K562 (cell line): Measurements from ENCODE around the gene JPH3. TPM values are rescaled to one million over a fixed set of nuclear protein-coding genes. Genes with fewer than 3 reads are reported as not detected.

Experiments used
- ATAC-seq: fragments of 200-7000 bp; cut with Tn5 transposase; 3 replicates; pipeline ENCODE4 v1.9.1; 2020; ENCODE audit warnings: moderate library complexity
- BruUV-seq: library from RNA; stranded (reverse); fragments of 400-500 nt; replicated peaks from 2 replicates; lab custom pipeline; 2021; lab: Mats Ljungman, UMichigan
- CTCF ChIA-PET: fragments of 300-600 bp; formaldehyde crosslinking; extraction: SDS; loops from one replicate; lab custom pipeline; 2021; ENCODE audit warnings: low intra/inter-chr PET ratio; lab: Yijun Ruan, JAX
- POLR2A ChIA-PET: fragments of 300-600, 350-650 bp; sonication (Branson Sonifier 250); formaldehyde crosslinking; extraction: SDS; loops from one replicate; lab custom pipeline; 2021; ENCODE audit warnings: antibody characterized with exemption, inconsistent platforms; lab: Yijun Ruan, JAX
- DNase-seq, 4 experiments: peaks; one replicate each; pipeline versions ENCODE4 v3.0.0 to v3.0.0-alpha.2; 2011 to 2018; ENCODE audit warnings: low spot score in 3 of 4, mixed read lengths in 3 of 4; ENCODE audit errors: extremely low read depth in 1 of 4
- FAIRE-seq: peaks from 2 replicates; lab custom pipeline; 2011; peaks lifted over from hg19 to GRCh38; lab: Jason Lieb, UNC
- H2AFZ ChIP-seq: 2 replicates; pipeline ENCODE4 v1.6.0; 2011; ENCODE audit warnings: low read depth, low read length, control low read depth, inconsistent platforms
- H3K27ac ChIP-seq: fragments of 200-600 bp; 3 replicates; pipeline ENCODE4 v1.8.0; 2011; ENCODE audit warnings: low read depth, mild to moderate bottlenecking, control low read depth, inconsistent platforms, low read length, moderate library complexity, mixed read lengths; ENCODE audit errors: extremely low read depth
- H3K27me3 ChIP-seq, 2 experiments: fragments of 300-600 bp in 1 of 2; 2 replicates in 1 of 2; 3 replicates in 1 of 2; pipeline versions ENCODE4 v1.6.0 to v1.8.0; 2011; ENCODE audit warnings: inconsistent platforms in 2 of 2, low read length in 2 of 2, mild to moderate bottlenecking in 1 of 2, mixed read lengths in 1 of 2, moderate library complexity in 1 of 2; ENCODE audit not compliant: control insufficient read depth in 2 of 2, insufficient read depth in 2 of 2
- H3K36me3 ChIP-seq: fragments of 300-600 bp; 3 replicates; pipeline ENCODE4 v1.8.0; 2011; ENCODE audit warnings: mild to moderate bottlenecking, low read length, inconsistent platforms; ENCODE audit not compliant: control insufficient read depth, insufficient read depth
- H3K4me1 ChIP-seq, 2 experiments: fragments of 200-600 bp in 1 of 2; replicated peaks in 1 of 2; 2 replicates in 1 of 2; 3 replicates in 1 of 2; pipeline versions ENCODE4 v1.5.1 to v1.8.0; 2011; ENCODE audit warnings: inconsistent platforms in 2 of 2, low read length in 2 of 2, mild to moderate bottlenecking in 1 of 2, mixed read lengths in 1 of 2, moderate library complexity in 1 of 2; ENCODE audit not compliant: control insufficient read depth in 2 of 2, insufficient read depth in 2 of 2
- H3K4me2 ChIP-seq: 2 replicates; pipeline ENCODE4 v1.6.1; 2011; ENCODE audit warnings: low read length, control low read depth, inconsistent platforms, mixed read lengths; ENCODE audit not compliant: insufficient read depth
- H3K4me3 ChIP-seq: fragments of 200-600 bp; sonication (generic), shearing (Covaris generic); 2 replicates; pipeline ENCODE4 v1.5.1; 2016; ENCODE audit warnings: control low read depth, inconsistent platforms
- H3K79me2 ChIP-seq: fragments of 200-600 bp; 3 replicates; pipeline ENCODE4 v1.8.0; 2011; ENCODE audit warnings: low read length, inconsistent platforms; ENCODE audit not compliant: control insufficient read depth, insufficient read depth
- H3K9ac ChIP-seq, 2 experiments: 2 replicates each; pipeline versions ENCODE4 v1.6.0 to v1.6.1; 2011; ENCODE audit warnings: low read depth in 2 of 2, low read length in 2 of 2, control low read depth in 1 of 2, inconsistent platforms in 1 of 2, mild to moderate bottlenecking in 1 of 2, mixed read lengths in 1 of 2; ENCODE audit not compliant: insufficient read depth in 1 of 2
- H3K9me1 ChIP-seq: one replicate; pipeline ENCODE4 v1.6.0; 2011; ENCODE audit warnings: inconsistent platforms, mild to moderate bottlenecking, low read length, moderate library complexity; ENCODE audit not compliant: control insufficient read depth, insufficient read depth
- H3K9me3 ChIP-seq: replicated peaks from 2 replicates; pipeline ENCODE4 v1.5.1; 2011; ENCODE audit warnings: low read depth, low read length, inconsistent platforms; ENCODE audit not compliant: control insufficient read depth, insufficient read depth
- H4K20me1 ChIP-seq: replicated peaks from 2 replicates; pipeline ENCODE4 v1.6.1; 2011; ENCODE audit warnings: low read length, inconsistent platforms, mixed read lengths; ENCODE audit not compliant: control insufficient read depth, insufficient read depth
- FOSL1 ChIP-seq: fragments of 200-800 bp; sonication (Bioruptor generic); conservative IDR thresholded peaks from 2 replicates; pipeline ENCODE4 v1.6.1; 2016; ENCODE audit warnings: missing genetic modification characterization, missing compliant biosample characterization
- NFE2 ChIP-seq: IDR thresholded peaks from 2 replicates; pipeline ENCODE4 v1.6.1; 2014; ENCODE audit warnings: antibody characterized with exemption, low read depth
- NRF1 ChIP-seq, 2 experiments: fragments of 450-650 bp; IDR thresholded peaks in 1 of 2; conservative IDR thresholded peaks in 1 of 2; 2 replicates each; pipeline ENCODE4 v1.6.1; 2014; ENCODE audit warnings: mild to moderate bottlenecking in 2 of 2
- SREBF2 ChIP-seq: sonication (generic); formaldehyde crosslinking; IDR thresholded peaks from 2 replicates; pipeline ENCODE4 v1.4.0; 2020; ENCODE audit warnings: mild to moderate bottlenecking, missing genetic modification reagents
- ZKSCAN8 ChIP-seq: fragments of 200-800 bp; sonication (Bioruptor generic); IDR thresholded peaks from 2 replicates; pipeline ENCODE4 v1.6.1; 2016; ENCODE audit warnings: missing genetic modification characterization, missing compliant biosample characterization
- ZNF316 ChIP-seq: fragments of 450-650 bp; IDR thresholded peaks from 2 replicates; pipeline ENCODE4 v1.6.1; 2016
- ZNF766 ChIP-seq: fragments of 200-800 bp; sonication (Bioruptor generic); conservative IDR thresholded peaks from 2 replicates; pipeline ENCODE4 v1.6.1; 2016; ENCODE audit warnings: missing genetic modification characterization, missing compliant biosample characterization
- WGBS: fragments of 100-300 bp; shearing (Covaris generic); methylation state at CpG from one replicate; pipeline ENCODE4 v1.1.6; 2016; ENCODE audit warnings: low coverage, mixed read lengths; ENCODE audit not compliant: insufficient coverage; ENCODE audit errors: missing lambda C conversion rate; 5-methylcytosine and 5-hydroxymethylcytosine counted together
- in situ Hi-C: fragments of 300-500 bp; cut with MboI; formaldehyde crosslinking; loops from 4 replicates; pipeline ENCODE4 v1.15.0; 2018; ENCODE audit warnings: inconsistent platforms, mixed read lengths
- intact Hi-C: fragments of 100-400 bp; cut with micrococcal nuclease; formaldehyde crosslinking; loops from 2 replicates; pipeline ENCODE4 v1.14.2; 2022
- polyA plus RNA-seq, 8 experiments: library from polyadenylated mRNA; depleted of rRNA in 4 of 8; stranded (reverse) in 5 of 8; unstranded in 3 of 8; fragments of >200 nt; fragmentation: Nextera tagmentation in 2 of 8; fragmentation: Illumina TruSeq in 1 of 8; extraction: Ambion mirVana in 2 of 8; extraction: Trizol in 1 of 8; gene quantifications; 2 replicates each; pipeline versions ENCODE4 v1.2.1 to v1.2.3, GENCODE V29; 2011 to 2014; ENCODE audit warnings: inconsistent platforms in 1 of 8, missing spikeins in 1 of 8
- total RNA-seq, 7 experiments: library from RNA; depleted of rRNA in 6 of 7; stranded (reverse); fragments of >200 nt in 6 of 7; fragmentation: Illumina TruSeq in 2 of 7; extraction: Trizol in 2 of 7; gene quantifications; 2 replicates each; pipeline versions ENCODE4 v1.2.1 to v1.2.3, GENCODE V29; 2011 to 2021; ENCODE audit warnings: low replicate concordance in 1 of 7
- TF ChIP-seq, protein P1 (sequence below): sonication (generic); formaldehyde crosslinking; IDR thresholded peaks from 2 replicates; pipeline ENCODE4 v1.9.0; 2022; ENCODE audit warnings: mild to moderate bottlenecking, missing genetic modification reagents

Gene JPH3
- total and polyA plus RNA-seq, 9 of the 15 experiments (the other 6 are each of a cell fraction or from before 2014, with no cell fraction given) = 0.01 TPM; not detected in 8

DNA sequence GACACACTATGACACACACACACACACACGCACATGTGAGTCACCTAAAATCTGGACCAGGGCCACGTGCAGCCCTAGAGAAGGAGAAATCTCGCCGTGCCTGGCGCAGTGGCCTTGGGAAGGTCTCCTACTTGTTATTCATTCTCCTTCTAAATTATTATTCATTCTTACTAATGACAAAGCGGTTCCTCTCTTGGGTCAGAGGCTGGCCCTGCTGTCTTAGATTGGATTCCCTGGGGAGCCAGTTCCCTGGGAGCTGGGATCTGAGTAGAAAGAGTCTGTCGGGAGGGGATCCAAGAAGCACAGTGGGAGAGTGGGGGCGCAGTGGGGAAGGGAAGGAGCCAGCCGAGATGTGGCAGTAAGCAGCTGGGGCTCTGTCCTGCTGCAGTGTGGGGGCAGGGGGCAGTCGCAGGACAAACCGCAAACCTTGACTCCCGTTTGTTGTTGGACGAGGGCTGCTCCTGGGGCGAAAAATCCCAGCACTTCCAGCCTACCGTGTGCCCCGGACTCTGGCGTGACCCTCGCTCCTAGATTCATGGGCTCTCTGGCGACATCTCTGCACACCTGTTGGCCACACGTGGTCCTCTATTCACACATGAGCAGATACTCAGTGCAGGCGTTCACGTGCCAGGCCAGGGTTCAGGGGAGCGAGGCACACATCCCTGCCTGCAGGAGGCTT is 18.7 kb upstream of the JPH3 start:
- Histone ChIP-seq H3K4me3 (no peak overlapping the region), H3K4me1 (peaks cover 18 to 25% of the 10 kb centered on the region in 2 experiments; a peak in 4 of 5 replicates), H2AFZ (no peak overlapping the region), H3K27me3 (peaks cover 34 to 65% of the 10 kb centered on the region in 2 experiments), H3K9me1 (peaks cover 3% of the 10 kb centered on the region), H3K36me3 (no peaks in the 10 kb centered on the region), H3K79me2 (no peaks in the 10 kb centered on the region), H3K27ac (no peak overlapping the region), H4K20me1 (no peaks in the 10 kb centered on the region), H3K4me2 (no peak overlapping the region), H3K9ac (no peak overlapping the region), H3K9me3 (no peaks in the 10 kb centered on the region)
- 19% methylated on average over 22 of the region's 23 CpGs for WGBS
- ChIA-PET CTCF (interaction anchor here (0.6 kb wide), 1 partner anchor 233 kb away, joined by 3 read pairs; no protein-coding TSS in a partner anchor), POLR2A (interaction anchor here (0.6 kb wide), 1 partner anchor 18 kb away, joined by 6 read pairs; no protein-coding TSS in a partner anchor)
- no peak for DNase-seq
- BruUV-seq = no TSS peak
- intact Hi-C loops = no loop called here
- in situ Hi-C loops = no loop called here
- FAIRE-seq = no peak
- no peak for ATAC-seq
- no peak for TF ChIP-seq NFE2
- TF ChIP-seq, protein P1, sequence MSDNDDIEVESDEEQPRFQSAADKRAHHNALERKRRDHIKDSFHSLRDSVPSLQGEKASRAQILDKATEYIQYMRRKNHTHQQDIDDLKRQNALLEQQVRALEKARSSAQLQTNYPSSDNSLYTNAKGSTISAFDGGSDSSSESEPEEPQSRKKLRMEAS (CRISPR knock-in tag) = peak; percentile 28; the same call in 1 of the 2 replicates
- TF ChIP-seq ZNF316 = 0 out of 2 replicates have a peak, but pooled peaks have one; percentile 16

DNA sequence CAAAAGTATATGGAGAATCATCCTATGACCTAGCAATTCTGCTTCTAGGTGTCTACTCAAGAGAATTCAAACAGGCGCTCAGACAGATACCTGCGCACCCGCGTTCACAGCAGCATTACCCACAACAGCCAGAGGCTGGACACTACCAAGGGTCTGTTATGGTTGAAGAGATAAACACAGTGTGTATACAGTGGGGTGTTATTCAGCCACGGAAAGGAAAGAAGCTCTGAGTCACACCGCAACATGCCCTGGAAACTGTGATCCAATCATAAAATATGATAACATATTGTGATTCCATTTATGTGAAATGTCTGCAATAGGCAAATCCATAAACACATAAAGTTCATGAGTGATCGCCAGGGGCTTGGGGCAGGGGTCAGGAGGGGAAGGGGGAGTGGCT is 18.0 kb upstream of the JPH3 start:
- WGBS = 7% methylated on average over 6 of the region's 7 CpGs
- H3K27me3 ChIP-seq = peaks cover 34 to 65% of the 10 kb centered on the region in 2 experiments

More for the DNA sequence above, 18.0 kb upstream of the JPH3 start:
- no peaks in the 10 kb centered on the region for H4K20me1 ChIP-seq
- no peaks in the 10 kb centered on the region for H3K9me3 ChIP-seq
- in situ Hi-C loops (no loop called here), intact Hi-C loops (no loop called here)
- no peak for FAIRE-seq
- DNase-seq = no peak
- no peak overlapping the region for H2AFZ ChIP-seq
- no peak overlapping the region for H3K4me3 ChIP-seq
- H3K4me1 ChIP-seq = peaks cover 18 to 31% of the 10 kb centered on the region in 2 experiments; a peak in 4 of 5 replicates
- peaks cover 3% of the 10 kb centered on the region for H3K9me1 ChIP-seq
- no peaks in the 10 kb centered on the region for H3K36me3 ChIP-seq
- no peak overlapping the region for H3K9ac ChIP-seq
- ChIA-PET CTCF (no interaction called here), POLR2A (interaction anchor here (0.6 kb wide), 1 partner anchor 17 kb away, joined by 6 read pairs; no protein-coding TSS in a partner anchor)
- no peak overlapping the region for H3K27ac ChIP-seq
- TF ChIP-seq ZKSCAN8 (CRISPR knock-in tag) (peak; percentile 87), ZNF766 (no peak), SREBF2 (CRISPR knock-in tag) (no peak), FOSL1 (peak; percentile 57), NRF1 (conservative IDR thresholded peaks at IDR 0.05 in 1 of 2, IDR thresholded peaks at IDR 0.05 in 1 of 2) (peak in 1 of 2 experiments; percentile 34; a peak in 1 of 4 replicates)
- BruUV-seq = no TSS peak
- H3K79me2 ChIP-seq = no peaks in the 10 kb centered on the region
- ATAC-seq = no peak
- no peak overlapping the region for H3K4me2 ChIP-seq
